ENCODE measurements around the gene ARMCX2.
A peak's percentile ranks its signal among the peaks of the same experiment; 100 is the strongest.

The ARMCX2 gene

GRCh38 chrX:101659601-101660063, at the start of gene ARMCX2:
ARMCX2 (minus strand) TSS chrX:101659850; CDS start chrX:101657588, 2,262 bp downstream.
- no peak for TF ChIP-seq CTCF (IDR thresholded peaks at IDR 0.05; ENCODE audit: low read depth, low read length, missing control alignments)
- DNase-seq (ENCODE audit: low read depth), result no peak
- H3K4me3 ChIP-seq (ENCODE audit: low read depth, low read length), result peak within 1 kb of the TSS; percentile 67

GRCh38 chrX:101709384-101709783, 49.7 kb upstream of the ARMCX2 start:
- DNase-seq (ENCODE audit: low read depth), result no peak
- H3K4me3 ChIP-seq (ENCODE audit: low read depth, low read length), result no peak overlapping the region
- no peak for TF ChIP-seq CTCF (IDR thresholded peaks at IDR 0.05; ENCODE audit: low read depth, low read length, missing control alignments)

GRCh38 chrX:101708163-101708562, 48.5 kb upstream of the ARMCX2 start:
- DNase-seq (ENCODE audit: low read depth), result no peak
- H3K4me3 ChIP-seq (ENCODE audit: low read depth, low read length), result no peak overlapping the region
- TF ChIP-seq CTCF (IDR thresholded peaks at IDR 0.05; ENCODE audit: low read depth, low read length, missing control alignments), result no peak

- H3K4me3 ChIP-seq (ENCODE audit: low read depth, low read length), result no peak overlapping the region
- no peak for TF ChIP-seq CTCF (IDR thresholded peaks at IDR 0.05; ENCODE audit: low read depth, low read length, missing control alignments)
- no peak for DNase-seq (ENCODE audit: low read depth)
Observed at GRCh38 chrX:101693476-101693875, 33.8 kb upstream of the ARMCX2 start.

GRCh38 chrX:101691835-101692234, 32.2 kb upstream of the ARMCX2 start:
- no peak for DNase-seq (ENCODE audit: low read depth)
- H3K4me3 ChIP-seq (ENCODE audit: low read depth, low read length), result no peak overlapping the region
- TF ChIP-seq CTCF (IDR thresholded peaks at IDR 0.05; ENCODE audit: low read depth, low read length, missing control alignments), result no peak

- DNase-seq (ENCODE audit: low read depth), result no peak
- TF ChIP-seq CTCF (IDR thresholded peaks at IDR 0.05; ENCODE audit: low read depth, low read length, missing control alignments), result no peak
- no peak overlapping the region for H3K4me3 ChIP-seq (ENCODE audit: low read depth, low read length)
Observed at GRCh38 chrX:101686574-101686973, 26.9 kb upstream of the ARMCX2 start.

GRCh38 chrX:101685923-101686322, 26.3 kb upstream of the ARMCX2 start:
- DNase-seq (ENCODE audit: low read depth), result no peak

More at GRCh38 chrX:101685923-101686322, 26.3 kb upstream of the ARMCX2 start:
- H3K4me3 ChIP-seq (ENCODE audit: low read depth, low read length), result no peak overlapping the region
- TF ChIP-seq CTCF (IDR thresholded peaks at IDR 0.05; ENCODE audit: low read depth, low read length, missing control alignments), result no peak

Data from GM12864 (cell line).